HL-60 (cell line): Measurements from ENCODE around the gene RALGAPB.

Experiments used
- CTCF ChIP-seq: IDR thresholded peaks from one replicate; pipeline ENCODE4 v1.5.1; 2011; ENCODE audit warnings: low read length, control low read depth, inconsistent platforms; ENCODE audit not compliant: insufficient read depth
- GABPA ChIP-seq: IDR thresholded peaks from 2 replicates; pipeline ENCODE4 v1.6.1; 2012; ENCODE audit warnings: low read depth
- POLR2AphosphoS5 ChIP-seq: IDR thresholded peaks from 2 replicates; pipeline ENCODE4 v1.6.1; 2012; ENCODE audit warnings: low read depth
- REST ChIP-seq: IDR thresholded peaks from 2 replicates; pipeline ENCODE4 v1.6.1; 2012; ENCODE audit warnings: low read depth; ENCODE audit not compliant: insufficient replicate concordance

- no peak for TF ChIP-seq POLR2AphosphoS5
- TF ChIP-seq CTCF: no peak
- TF ChIP-seq GABPA: no peak
- TF ChIP-seq REST: no peak
These were observed 5.1 kb downstream of the RALGAPB start for GRCh38 chr20:38477747-38478146.
